Spleen (tissue), 11 donors: ENCODE data around the gene PLOD1. TPM values are rescaled to one million over a fixed set of nuclear protein-coding genes. Genes with fewer than 3 reads are reported as not detected.

Experiments
- DNase-seq: peaks from one replicate; pipeline ENCODE4 v3.0.0-alpha.2; 2020
- H3K27ac ChIP-seq, 8 donors: fragments of 200-600 bp; sonication (generic) in 7 of 8; 1 replicate in 4 of 8; 2 replicates in 4 of 8; pipeline versions ENCODE4 v1.5.0 to v1.8.0; 2016 to 2021; ENCODE audit warnings: inconsistent platforms in 4 of 8, mild to moderate bottlenecking in 4 of 8, moderate library complexity in 1 of 8
- H3K27me3 ChIP-seq, 7 donors: fragments of 200-600 bp; sonication (generic) in 6 of 7; replicated peaks in 1 of 7; 1 replicate in 4 of 7; 2 replicates in 3 of 7; pipeline versions ENCODE4 v1.5.0 to v1.8.0; 2016 to 2021; ENCODE audit warnings: inconsistent platforms in 3 of 7, mild to moderate bottlenecking in 1 of 7
- H3K36me3 ChIP-seq, 6 donors: fragments of 200-600 bp; sonication (generic) in 5 of 6; 1 replicate in 4 of 6; 2 replicates in 2 of 6; pipeline versions ENCODE4 v1.5.0 to v1.8.0; 2016 to 2021; ENCODE audit warnings: inconsistent platforms in 2 of 6
- H3K4me1 ChIP-seq, 6 donors: fragments of 200-600 bp; sonication (generic) in 5 of 6; 1 replicate in 3 of 6; 2 replicates in 3 of 6; pipeline versions ENCODE4 v1.5.0 to v1.8.0; 2016 to 2021; ENCODE audit warnings: inconsistent platforms in 3 of 6
- H3K4me3 ChIP-seq, 8 donors: fragments of 200-600 bp; sonication (generic) in 7 of 8; 1 replicate in 4 of 8; 2 replicates in 4 of 8; pipeline versions ENCODE4 v1.5.0 to v1.8.0; 2016 to 2021; ENCODE audit warnings: inconsistent platforms in 4 of 8, mild to moderate bottlenecking in 4 of 8, moderate library complexity in 2 of 8
- H3K9me3 ChIP-seq, 8 donors: fragments of 200-600 bp; sonication (generic) in 7 of 8; 1 replicate in 4 of 8; 2 replicates in 4 of 8; pipeline versions ENCODE4 v1.5.0 to v1.8.0; 2016 to 2021; ENCODE audit warnings: inconsistent platforms in 4 of 8
- POLR2A ChIP-seq, 3 donors: fragments of 450-650 bp; IDR thresholded peaks; one replicate each; pipeline ENCODE4 v1.5.1; 2017; ENCODE audit warnings: antibody characterized with exemption in 3 of 3, mild to moderate bottlenecking in 1 of 3
- POLR2AphosphoS5 ChIP-seq, 3 donors: sonication (generic); formaldehyde crosslinking; IDR thresholded peaks; one replicate each; pipeline ENCODE4 v1.5.1; 2017; ENCODE audit warnings: antibody characterized with exemption in 3 of 3
- WGBS, 5 donors: extraction: QIAGEN DNeasy Blood & Tissue Kit in 3 of 5; methylation state at CpG; one replicate each; pipeline versions ENCODE4 v1.1.5 to v1.1.7; 2013 to 2018; 5-methylcytosine and 5-hydroxymethylcytosine counted together
- intact Hi-C: fragments of 100-400 bp; cut with DNase I; formaldehyde crosslinking; loops from one replicate; pipeline ENCODE4 v1.15.0; 2023; ENCODE audit warnings: low total_unique reads
- polyA plus RNA-seq, 3 donors: library from polyadenylated mRNA; stranded (reverse); fragments of 200-250 nt; gene quantifications; one replicate each; pipeline ENCODE4 v1.2.1, GENCODE V29; 2013
- total RNA-seq, 7 donors: library from RNA; depleted of rRNA in 3 of 7; stranded (reverse); fragments of >200 nt in 3 of 7; fragmentation: NEBNext Ultra II Directional in 4 of 7; extraction: Animal tissue kit (Norgen Biotek cat#: 25700) in 4 of 7; gene quantifications; one replicate each; pipeline versions ENCODE4 v1.1.0 to v1.2.1, GENCODE V29; 2016 to 2021
- TF ChIP-seq, protein P1 (sequence below), 11 experiments: fragments of 200-600 bp in 7 of 11; fragments of 450-650 bp in 4 of 11; sonication (generic) in 4 of 11; IDR thresholded peaks in 8 of 11; conservative IDR thresholded peaks in 3 of 11; 1 replicate in 7 of 11; 2 replicates in 4 of 11; pipeline versions ENCODE4 v1.4.0 to v1.8.0; 2016 to 2021; ENCODE audit warnings: antibody characterized with exemption in 11 of 11, inconsistent platforms in 4 of 11, mild to moderate bottlenecking in 1 of 11
- donor health status: healthy with polysubstance abuse.
- donor health status: DM: no; HTN: no; CAD: no; lungs with moderate emphysema.
- donor health status: DM: no; HTN: no; CAD: no.
- donor health status: Bipolar disorder and iron deficiency.
- donor health status: healthy.
- donor health status: DM: no; HTN: no; CAD: no.
- donor health status: DM: yes; HTN: yes; CAD: no.

The PLOD1 gene
- total and polyA plus RNA-seq, 10 donors: 11.6 to 53.4 (median 45.7) TPM

DNA sequence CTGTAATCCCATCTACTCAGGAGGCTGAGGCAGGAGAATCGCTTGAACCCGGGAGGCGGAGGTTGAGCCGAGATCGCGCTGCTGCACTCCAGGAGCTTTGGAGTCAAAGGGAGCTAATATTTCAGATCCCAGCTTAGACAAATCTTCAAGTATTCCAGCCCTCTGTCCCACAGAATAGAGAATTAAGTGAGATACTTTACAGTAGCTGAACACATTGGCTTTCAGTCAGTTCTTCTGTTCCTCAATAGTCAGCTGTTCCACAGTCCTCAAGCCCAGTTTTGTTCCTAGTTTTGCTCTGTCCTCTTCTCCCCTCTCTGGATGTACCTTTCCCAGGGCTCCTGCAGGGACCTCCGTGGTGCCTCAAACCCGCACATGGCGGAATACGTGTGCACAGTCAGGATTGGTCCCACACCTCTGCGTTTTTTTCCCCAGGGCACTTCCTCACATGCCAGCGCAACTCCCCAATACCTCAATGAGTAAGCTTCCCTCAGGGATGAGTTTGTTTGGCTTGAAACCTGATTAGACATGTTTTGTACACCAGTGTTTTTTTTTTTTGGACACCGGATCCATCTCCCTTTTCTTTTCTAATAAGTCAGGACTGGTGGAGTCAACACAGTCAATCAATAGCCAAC is 47.0 kb downstream of the PLOD1 start:
- peaks cover 0 to 50% (median 35%) of the 10 kb centered on the region in 6 donors for H3K36me3 ChIP-seq
- H3K27ac ChIP-seq: peak overlapping the region in 5 of 8 donors; percentile 3 to 99 (median 96)
- H3K9me3 ChIP-seq: no peaks in the 10 kb centered on the region
- DNase-seq: no peak
- TF ChIP-seq, protein P1, sequence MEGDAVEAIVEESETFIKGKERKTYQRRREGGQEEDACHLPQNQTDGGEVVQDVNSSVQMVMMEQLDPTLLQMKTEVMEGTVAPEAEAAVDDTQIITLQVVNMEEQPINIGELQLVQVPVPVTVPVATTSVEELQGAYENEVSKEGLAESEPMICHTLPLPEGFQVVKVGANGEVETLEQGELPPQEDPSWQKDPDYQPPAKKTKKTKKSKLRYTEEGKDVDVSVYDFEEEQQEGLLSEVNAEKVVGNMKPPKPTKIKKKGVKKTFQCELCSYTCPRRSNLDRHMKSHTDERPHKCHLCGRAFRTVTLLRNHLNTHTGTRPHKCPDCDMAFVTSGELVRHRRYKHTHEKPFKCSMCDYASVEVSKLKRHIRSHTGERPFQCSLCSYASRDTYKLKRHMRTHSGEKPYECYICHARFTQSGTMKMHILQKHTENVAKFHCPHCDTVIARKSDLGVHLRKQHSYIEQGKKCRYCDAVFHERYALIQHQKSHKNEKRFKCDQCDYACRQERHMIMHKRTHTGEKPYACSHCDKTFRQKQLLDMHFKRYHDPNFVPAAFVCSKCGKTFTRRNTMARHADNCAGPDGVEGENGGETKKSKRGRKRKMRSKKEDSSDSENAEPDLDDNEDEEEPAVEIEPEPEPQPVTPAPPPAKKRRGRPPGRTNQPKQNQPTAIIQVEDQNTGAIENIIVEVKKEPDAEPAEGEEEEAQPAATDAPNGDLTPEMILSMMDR (IDR thresholded peaks at IDR 0.05 in 8 of 11, conservative IDR thresholded peaks at IDR 0.05 in 3 of 11): no peak
- TF ChIP-seq POLR2A (IDR thresholded peaks at IDR 0.05): no peak
- TF ChIP-seq POLR2AphosphoS5 (IDR thresholded peaks at IDR 0.05): no peak
- H3K4me1 ChIP-seq: peaks cover 26 to 87% (median 63%) of the 10 kb centered on the region in 6 donors
- H3K27me3 ChIP-seq: no peaks in the 10 kb centered on the region
- intact Hi-C loops: no loop called here
- H3K4me3 ChIP-seq: peak overlapping the region in 6 of 8 donors; percentile 72 to 99 (median 90)
- 89 to 92% (median 91%) methylated on average over 13 of the region's 13 CpGs for WGBS, 5 donors

DNA sequence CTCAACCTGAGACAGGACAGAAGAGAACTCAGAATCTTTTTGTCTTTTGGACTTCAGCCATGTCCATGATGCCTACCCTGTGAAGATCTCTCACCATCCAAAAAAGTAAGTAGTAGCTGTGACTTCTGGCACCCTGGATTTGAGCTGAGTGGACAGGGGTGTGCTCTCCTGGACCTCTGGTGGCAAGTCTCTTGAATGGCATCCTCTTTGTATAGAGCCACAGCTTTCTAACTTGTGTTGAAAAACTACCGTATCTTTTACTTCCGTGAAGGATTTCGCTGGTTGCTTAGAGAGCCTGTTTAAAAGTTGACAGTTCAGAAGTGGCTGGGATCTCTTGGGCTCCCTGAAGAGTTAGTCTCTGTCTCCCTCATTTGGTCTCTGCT is 47.5 kb downstream of the PLOD1 start:
- DNase-seq: no peak
- TF ChIP-seq, protein P1 (IDR thresholded peaks at IDR 0.05 in 8 of 11, conservative IDR thresholded peaks at IDR 0.05 in 3 of 11): peak in 4 of 11 experiments; percentile 21 to 53 (median 34)
- TF ChIP-seq POLR2AphosphoS5 (IDR thresholded peaks at IDR 0.05): no peak
- 71 to 98% (median 82%) methylated on average over 3 of the region's 3 CpGs for WGBS, 5 donors
- intact Hi-C loops: no loop called here
- H3K4me1 ChIP-seq: peaks cover 26 to 92% (median 65%) of the 10 kb centered on the region in 6 donors
- no peaks in the 10 kb centered on the region for H3K9me3 ChIP-seq
- peaks cover 0 to 55% (median 35%) of the 10 kb centered on the region in 6 donors for H3K36me3 ChIP-seq
- H3K4me3 ChIP-seq: peak overlapping the region in 1 of 8 donors; percentile 99
- H3K27me3 ChIP-seq: no peaks in the 10 kb centered on the region
- H3K27ac ChIP-seq: peak overlapping the region in 3 of 8 donors; percentile 96 to 99 (median 96)

DNA sequence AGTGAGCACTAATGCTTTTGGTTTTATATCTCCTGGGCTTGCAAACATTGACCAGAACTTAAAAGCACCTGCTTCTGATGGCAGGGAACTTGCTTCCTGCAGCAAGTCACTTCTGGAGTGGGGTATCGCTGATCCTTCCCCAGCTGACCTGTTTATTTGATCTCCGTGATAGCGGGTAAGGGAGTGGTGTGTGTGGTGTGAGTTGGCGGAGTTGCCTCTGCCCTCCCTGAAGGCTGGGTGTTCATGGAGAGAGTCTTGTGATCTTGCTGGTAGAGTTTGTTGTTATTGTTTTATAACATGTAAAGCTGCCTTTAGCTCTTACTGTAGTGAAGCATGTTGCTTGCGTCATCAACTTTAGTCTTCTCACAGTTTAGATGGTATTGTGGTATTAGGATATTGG is 49.6 kb downstream of the PLOD1 start:
- H3K4me1 ChIP-seq: peaks cover 18 to 82% (median 58%) of the 10 kb centered on the region in 6 donors
- 89 to 97% (median 92%) methylated on average over 5 of the region's 5 CpGs for WGBS, 5 donors
- H3K36me3 ChIP-seq: peaks cover 0 to 76% (median 41%) of the 10 kb centered on the region in 6 donors
- H3K27ac ChIP-seq: peak overlapping the region in 7 of 8 donors; percentile 73 to 96 (median 88)
- intact Hi-C loops: no loop called here
- H3K4me3 ChIP-seq: peak overlapping the region in 1 of 8 donors; percentile 50
- no peak for TF ChIP-seq POLR2AphosphoS5 (IDR thresholded peaks at IDR 0.05)
- TF ChIP-seq, protein P1 (IDR thresholded peaks at IDR 0.05 in 8 of 11, conservative IDR thresholded peaks at IDR 0.05 in 3 of 11): no peak
- TF ChIP-seq POLR2A (IDR thresholded peaks at IDR 0.05): no peak
- no peak for DNase-seq
- H3K27me3 ChIP-seq: no peaks in the 10 kb centered on the region
- no peaks in the 10 kb centered on the region for H3K9me3 ChIP-seq

DNA sequence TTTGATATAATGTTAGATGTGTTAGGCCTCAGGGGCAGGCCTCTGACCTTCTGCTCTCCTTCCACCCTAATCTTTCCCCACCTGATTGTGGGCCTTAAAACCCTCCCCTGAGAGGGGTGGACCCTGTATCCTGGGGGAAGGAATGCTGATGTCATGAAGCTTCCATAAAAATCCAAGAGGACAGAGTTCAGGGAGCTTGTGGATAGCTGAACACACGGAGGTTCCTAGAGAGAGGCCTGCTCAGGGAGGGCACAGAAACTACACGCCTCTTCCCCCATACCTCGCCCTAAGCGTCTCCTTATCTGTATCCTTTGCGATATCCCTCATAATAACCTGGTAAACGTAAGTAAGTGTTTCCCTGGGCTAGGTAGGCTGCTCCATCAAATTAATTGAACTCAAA is 50.1 kb downstream of the PLOD1 start:
- 89 to 97% (median 90%) methylated on average over 6 of the region's 6 CpGs for WGBS, 5 donors
- no peaks in the 10 kb centered on the region for H3K27me3 ChIP-seq
- TF ChIP-seq POLR2AphosphoS5 (IDR thresholded peaks at IDR 0.05): no peak
- no peak for TF ChIP-seq POLR2A (IDR thresholded peaks at IDR 0.05)
- TF ChIP-seq, protein P1 (IDR thresholded peaks at IDR 0.05 in 8 of 11, conservative IDR thresholded peaks at IDR 0.05 in 3 of 11): no peak

More for the DNA sequence above, 50.1 kb downstream of the PLOD1 start:
- peak overlapping the region in 1 of 8 donors; percentile 50 for H3K4me3 ChIP-seq
- intact Hi-C loops: no loop called here
- peak overlapping the region in 7 of 8 donors; percentile 73 to 96 (median 88) for H3K27ac ChIP-seq
- peaks cover 0 to 80% (median 45%) of the 10 kb centered on the region in 6 donors for H3K36me3 ChIP-seq
- no peaks in the 10 kb centered on the region for H3K9me3 ChIP-seq
- H3K4me1 ChIP-seq: peaks cover 14 to 77% (median 53%) of the 10 kb centered on the region in 6 donors
- no peak for DNase-seq
